ENCODE data around the gene MN1.

MN1 gene

DNA sequence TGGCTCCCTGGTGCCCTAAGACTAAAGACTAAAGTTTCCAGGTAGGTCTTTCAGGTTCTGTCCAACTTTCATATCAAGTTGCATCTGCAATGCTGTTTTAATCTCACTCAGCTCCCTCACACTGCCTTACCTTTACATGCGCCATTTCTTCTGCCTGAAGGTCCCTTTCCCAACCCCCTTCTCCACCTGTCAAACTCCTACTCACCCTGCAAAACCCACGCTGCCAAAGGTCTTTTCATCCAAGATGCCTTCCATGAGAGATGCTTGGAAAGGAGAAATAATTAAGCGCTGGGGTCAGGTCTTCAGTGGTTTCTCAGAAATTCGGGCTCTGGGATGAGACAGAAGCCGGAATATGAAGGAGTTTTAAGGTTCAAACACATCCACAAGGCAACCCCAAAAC lies 95.1 kb downstream of the MN1 start:
- TF ChIP-seq, protein P1, sequence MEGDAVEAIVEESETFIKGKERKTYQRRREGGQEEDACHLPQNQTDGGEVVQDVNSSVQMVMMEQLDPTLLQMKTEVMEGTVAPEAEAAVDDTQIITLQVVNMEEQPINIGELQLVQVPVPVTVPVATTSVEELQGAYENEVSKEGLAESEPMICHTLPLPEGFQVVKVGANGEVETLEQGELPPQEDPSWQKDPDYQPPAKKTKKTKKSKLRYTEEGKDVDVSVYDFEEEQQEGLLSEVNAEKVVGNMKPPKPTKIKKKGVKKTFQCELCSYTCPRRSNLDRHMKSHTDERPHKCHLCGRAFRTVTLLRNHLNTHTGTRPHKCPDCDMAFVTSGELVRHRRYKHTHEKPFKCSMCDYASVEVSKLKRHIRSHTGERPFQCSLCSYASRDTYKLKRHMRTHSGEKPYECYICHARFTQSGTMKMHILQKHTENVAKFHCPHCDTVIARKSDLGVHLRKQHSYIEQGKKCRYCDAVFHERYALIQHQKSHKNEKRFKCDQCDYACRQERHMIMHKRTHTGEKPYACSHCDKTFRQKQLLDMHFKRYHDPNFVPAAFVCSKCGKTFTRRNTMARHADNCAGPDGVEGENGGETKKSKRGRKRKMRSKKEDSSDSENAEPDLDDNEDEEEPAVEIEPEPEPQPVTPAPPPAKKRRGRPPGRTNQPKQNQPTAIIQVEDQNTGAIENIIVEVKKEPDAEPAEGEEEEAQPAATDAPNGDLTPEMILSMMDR (conservative IDR thresholded peaks at IDR 0.05), result no peak
- H3K27ac ChIP-seq, result no peak overlapping the region

DNA sequence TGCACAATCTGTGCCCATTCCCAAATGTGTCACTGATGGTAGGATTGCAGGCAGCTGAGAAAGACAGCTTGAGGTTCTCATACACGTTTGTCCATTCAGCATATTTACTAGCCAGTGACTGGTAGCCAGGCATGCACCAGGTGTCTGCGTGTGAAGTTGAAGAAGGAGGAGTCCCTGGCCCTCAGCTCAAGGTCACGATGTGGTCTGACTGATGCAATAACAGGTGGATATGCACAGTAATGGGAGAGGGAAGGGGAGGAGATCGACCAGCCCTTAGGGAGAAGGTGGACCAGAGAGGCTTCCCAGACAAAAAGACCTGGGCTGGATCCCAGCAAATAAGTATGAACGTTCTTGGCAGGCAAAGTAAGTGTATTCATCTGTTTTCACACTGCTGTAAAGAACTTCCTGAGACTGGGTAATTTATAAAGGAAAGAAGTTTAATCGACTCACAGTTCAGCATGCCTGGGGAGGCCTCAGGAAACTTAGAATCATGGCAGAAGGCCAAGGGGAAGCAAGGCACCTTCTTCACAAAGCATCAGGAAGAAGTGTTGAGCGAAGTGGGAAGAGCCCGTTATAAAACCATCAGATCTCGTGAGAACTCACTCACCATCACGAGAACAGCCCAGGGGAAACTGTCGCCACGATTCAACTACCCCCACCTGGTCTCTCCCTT lies 96.0 kb downstream of the MN1 start:
- TF ChIP-seq, protein P1 (conservative IDR thresholded peaks at IDR 0.05), result no peak

DNA sequence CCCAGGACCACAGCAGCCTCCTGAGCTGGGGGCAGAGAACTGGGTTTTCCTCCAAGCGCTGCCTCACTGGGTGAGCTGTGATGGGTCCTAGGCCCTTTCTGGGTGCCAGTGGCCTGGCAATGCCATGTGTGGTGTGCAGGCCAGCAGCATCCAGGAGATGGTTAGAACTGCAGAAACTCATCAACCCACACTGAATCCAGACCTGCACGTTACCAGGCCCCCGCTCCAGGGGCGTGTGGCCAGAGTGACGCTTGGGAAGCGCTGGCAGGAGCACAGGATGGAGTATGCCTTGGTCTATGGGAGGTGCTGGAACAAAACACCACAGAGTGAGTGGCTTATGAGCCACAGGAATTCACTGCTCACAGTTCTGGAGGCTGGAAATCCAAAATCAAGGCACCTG lies 97.0 kb downstream of the MN1 start:
- H3K27ac ChIP-seq, result no peak overlapping the region
- TF ChIP-seq, protein P1 (conservative IDR thresholded peaks at IDR 0.05), result no peak

More for the DNA sequence above, 96.0 kb downstream of the MN1 start:
- no peak overlapping the region for H3K27ac ChIP-seq

DNA sequence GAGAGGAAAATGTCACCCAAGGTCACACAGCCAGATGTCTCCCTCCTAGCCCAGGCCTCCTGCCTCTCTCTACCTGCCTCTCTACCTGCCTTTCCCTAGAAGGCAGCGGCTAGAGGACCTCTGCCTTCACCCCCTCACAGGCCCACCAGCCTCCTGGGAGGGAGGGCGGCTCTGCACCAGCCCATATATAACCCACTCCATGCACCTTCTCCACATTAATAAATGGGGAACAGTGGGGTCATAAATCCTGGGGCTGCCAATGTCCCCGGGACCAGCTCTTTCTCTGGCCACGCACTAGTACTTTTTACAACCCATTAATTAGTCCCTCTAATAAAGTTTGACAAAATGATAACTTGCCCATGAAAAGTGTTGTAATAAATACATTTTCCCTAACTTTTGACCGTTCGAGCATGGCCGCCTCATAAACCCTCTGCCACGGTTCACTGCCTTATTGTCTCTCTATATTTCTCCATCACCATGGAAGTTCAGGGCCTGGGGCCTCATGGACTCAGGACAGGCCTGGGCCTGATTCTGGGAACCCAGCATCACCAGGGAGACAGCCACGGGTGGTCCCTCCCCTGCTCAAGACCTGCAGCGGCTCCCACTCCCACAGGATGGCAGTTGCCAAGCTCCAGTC lies 102.1 kb downstream of the MN1 start:
- TF ChIP-seq, protein P1 (conservative IDR thresholded peaks at IDR 0.05), result no peak
- no peak overlapping the region for H3K27ac ChIP-seq

DNA sequence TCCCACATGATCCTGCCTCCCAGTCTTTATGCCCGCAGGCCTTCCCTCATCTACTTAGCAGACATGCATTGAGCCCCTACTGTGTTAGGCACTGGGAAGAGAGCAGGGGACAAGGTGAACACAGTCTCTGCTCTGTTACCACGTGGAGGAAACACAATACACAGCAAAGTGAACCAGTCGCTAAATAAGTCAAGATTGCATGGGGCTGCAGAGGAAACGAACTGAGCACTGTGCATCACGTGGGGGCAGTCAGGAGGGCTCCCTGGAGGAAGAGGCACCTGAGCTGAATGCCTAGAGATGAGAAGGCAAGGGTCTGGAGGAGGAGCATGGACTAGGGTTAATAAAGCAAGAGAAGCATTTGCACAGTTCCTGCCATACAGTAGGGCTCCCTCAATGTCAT lies 102.7 kb downstream of the MN1 start:
- no peak overlapping the region for H3K27ac ChIP-seq

More for the DNA sequence above, 102.7 kb downstream of the MN1 start:
- TF ChIP-seq, protein P1 (conservative IDR thresholded peaks at IDR 0.05), result no peak

All from VCaP (cell line).